Measurements from ENCODE around the gene AMOTL1. TPM values are rescaled to one million over a fixed set of nuclear protein-coding genes. Genes with fewer than 3 reads are reported as not detected.

AMOTL1 gene
- total RNA-seq, 2 donors from 2014 or later, result 45.0 to 60.0 TPM

DNA sequence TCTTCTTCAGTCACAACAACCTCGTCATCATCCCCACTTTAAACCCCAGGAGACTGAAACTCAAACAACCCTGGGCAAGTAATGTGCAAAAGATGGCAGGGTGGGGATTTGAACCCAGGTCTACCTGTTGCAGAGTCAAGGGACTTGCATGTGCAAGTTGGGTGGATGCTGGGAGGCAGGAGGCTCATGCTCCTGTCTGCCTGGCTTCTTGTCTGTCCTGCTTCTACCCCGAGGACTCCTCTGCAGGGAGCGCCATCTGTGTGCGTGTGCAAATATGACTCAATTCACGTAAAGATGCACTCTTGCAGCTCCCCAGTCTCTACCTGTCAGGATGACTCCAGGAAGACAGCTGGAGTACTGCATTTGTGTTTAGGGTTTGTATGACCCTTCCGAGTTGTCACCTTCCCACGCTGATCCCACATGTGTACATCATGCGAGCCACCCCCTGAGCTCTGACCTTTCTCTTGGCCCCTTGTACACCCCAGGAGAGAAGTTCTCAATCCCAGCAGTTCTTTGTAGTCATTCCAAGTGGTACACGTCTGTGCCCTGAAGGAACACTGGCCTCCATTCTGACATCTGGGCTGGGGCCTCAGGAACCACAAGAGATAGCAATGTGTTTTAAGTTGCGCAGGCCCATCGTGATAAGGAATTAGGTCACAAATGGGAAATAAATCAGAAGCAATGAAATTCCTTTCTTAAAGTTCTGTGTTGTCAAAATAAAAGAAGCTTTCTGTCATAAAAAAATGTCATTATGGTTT lies 109.5 kb downstream of the AMOTL1 start:
- no peak overlapping the region for H3K9ac ChIP-seq (ENCODE audit: extremely low read depth, low read length, poor library complexity, severe bottlenecking)
- H3K4me1 Mint-ChIP-seq, result peaks cover 4% of the 10 kb centered on the region
- no peak overlapping the region for H3K4me3 Mint-ChIP-seq
- H3K36me3 Mint-ChIP-seq (ENCODE audit: low read depth), result peaks cover 62% of the 10 kb centered on the region
- TF ChIP-seq, protein P1, sequence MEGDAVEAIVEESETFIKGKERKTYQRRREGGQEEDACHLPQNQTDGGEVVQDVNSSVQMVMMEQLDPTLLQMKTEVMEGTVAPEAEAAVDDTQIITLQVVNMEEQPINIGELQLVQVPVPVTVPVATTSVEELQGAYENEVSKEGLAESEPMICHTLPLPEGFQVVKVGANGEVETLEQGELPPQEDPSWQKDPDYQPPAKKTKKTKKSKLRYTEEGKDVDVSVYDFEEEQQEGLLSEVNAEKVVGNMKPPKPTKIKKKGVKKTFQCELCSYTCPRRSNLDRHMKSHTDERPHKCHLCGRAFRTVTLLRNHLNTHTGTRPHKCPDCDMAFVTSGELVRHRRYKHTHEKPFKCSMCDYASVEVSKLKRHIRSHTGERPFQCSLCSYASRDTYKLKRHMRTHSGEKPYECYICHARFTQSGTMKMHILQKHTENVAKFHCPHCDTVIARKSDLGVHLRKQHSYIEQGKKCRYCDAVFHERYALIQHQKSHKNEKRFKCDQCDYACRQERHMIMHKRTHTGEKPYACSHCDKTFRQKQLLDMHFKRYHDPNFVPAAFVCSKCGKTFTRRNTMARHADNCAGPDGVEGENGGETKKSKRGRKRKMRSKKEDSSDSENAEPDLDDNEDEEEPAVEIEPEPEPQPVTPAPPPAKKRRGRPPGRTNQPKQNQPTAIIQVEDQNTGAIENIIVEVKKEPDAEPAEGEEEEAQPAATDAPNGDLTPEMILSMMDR (conservative IDR thresholded peaks at IDR 0.05), result no peak
- no peaks in the 10 kb centered on the region for H3K9me3 ChIP-seq (ENCODE audit: control insufficient read depth, low read length)
- no peaks in the 10 kb centered on the region for H3K9me3 Mint-ChIP-seq
- H3K36me3 ChIP-seq (ENCODE audit: control insufficient read depth, insufficient read depth, low read length), result peaks cover 96% of the 10 kb centered on the region
- no peaks in the 10 kb centered on the region for H3K27me3 ChIP-seq (ENCODE audit: control insufficient read depth, insufficient read depth, low read length, poor library complexity, severe bottlenecking)
- H3K27ac Mint-ChIP-seq, result peak overlapping the region; percentile 40
- DNase-seq, result peak; percentile 30
- H3K4me1 ChIP-seq (ENCODE audit: control insufficient read depth, insufficient read depth, low read length), result no peaks in the 10 kb centered on the region
- no peaks in the 10 kb centered on the region for H3K27me3 Mint-ChIP-seq (ENCODE audit: insufficient read depth)
- no peak overlapping the region for H3K27ac ChIP-seq (ENCODE audit: low read depth, low read length)
- H3K4me3 ChIP-seq (ENCODE audit: low read length), result no peak overlapping the region
- WGBS, 2 experiments (ENCODE audit: insufficient coverage in 1 of 2, insufficient read length in 1 of 2), result 92 to 96% methylated on average over 10 to 11 of the region's 11 CpGs

DNA sequence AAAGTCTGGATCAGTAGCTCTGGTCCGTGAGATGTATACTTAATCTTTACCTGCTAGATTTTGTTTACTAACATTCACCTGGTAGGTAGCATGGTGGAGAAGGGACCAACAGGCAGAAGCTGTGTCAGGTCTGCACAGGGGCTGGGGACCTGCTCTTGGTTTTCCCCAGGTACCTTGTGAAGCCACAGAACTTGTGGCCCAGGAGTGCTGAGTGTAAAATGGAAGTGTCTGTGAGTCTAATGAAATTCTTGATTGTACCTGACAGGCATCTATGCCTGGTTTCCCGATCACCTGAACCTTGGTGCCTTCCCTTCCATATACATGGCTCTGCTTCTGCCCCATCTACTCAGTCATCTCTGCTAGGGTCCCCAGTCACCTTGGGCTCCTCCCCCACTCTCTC lies 110.8 kb downstream of the AMOTL1 start:
- peaks cover 62% of the 10 kb centered on the region for H3K36me3 Mint-ChIP-seq (ENCODE audit: low read depth)
- Histone ChIP-seq H3K36me3 (ENCODE audit: control insufficient read depth, insufficient read depth, low read length) (peaks cover 95% of the 10 kb centered on the region), H3K4me3 (ENCODE audit: low read length) (no peak overlapping the region), H3K9ac (ENCODE audit: extremely low read depth, low read length, poor library complexity, severe bottlenecking) (no peak overlapping the region), H3K27me3 (ENCODE audit: control insufficient read depth, insufficient read depth, low read length, poor library complexity, severe bottlenecking) (no peaks in the 10 kb centered on the region), H3K9me3 (ENCODE audit: control insufficient read depth, low read length) (no peaks in the 10 kb centered on the region), H3K4me1 (ENCODE audit: control insufficient read depth, insufficient read depth, low read length) (no peaks in the 10 kb centered on the region), H3K27ac (ENCODE audit: low read depth, low read length) (no peak overlapping the region)
- DNase-seq, result no peak
- H3K27me3 Mint-ChIP-seq (ENCODE audit: insufficient read depth), result no peaks in the 10 kb centered on the region
- H3K9me3 Mint-ChIP-seq, result no peaks in the 10 kb centered on the region
- TF ChIP-seq, protein P1 (conservative IDR thresholded peaks at IDR 0.05), result no peak
- H3K4me3 Mint-ChIP-seq, result no peak overlapping the region
- no peak overlapping the region for H3K27ac Mint-ChIP-seq
- 96 to 100% methylated on average over 1 to 2 of the region's 2 CpGs for WGBS, 2 experiments (ENCODE audit: insufficient coverage in 1 of 2, insufficient read length in 1 of 2)
- H3K4me1 Mint-ChIP-seq, result no peaks in the 10 kb centered on the region

DNA sequence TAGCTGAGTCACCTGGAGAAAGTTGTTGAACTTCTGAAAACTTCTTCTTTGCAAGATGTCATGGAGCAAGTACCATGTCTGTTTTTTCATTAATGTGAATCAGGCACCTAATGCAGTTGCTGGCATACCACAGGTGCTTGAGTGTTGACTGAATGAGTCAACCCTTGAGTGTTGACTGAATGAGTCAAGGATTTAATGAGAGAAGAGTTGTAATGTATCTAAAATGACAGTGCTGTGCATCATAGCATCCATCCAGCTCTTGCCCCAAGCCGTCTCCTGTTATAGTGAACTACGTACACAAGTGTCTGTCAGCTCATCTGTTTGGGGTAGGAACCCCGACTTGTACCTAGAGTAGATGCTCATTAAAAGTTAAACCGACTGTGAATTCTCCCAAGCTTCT lies 112.1 kb downstream of the AMOTL1 start:
- Histone ChIP-seq H3K9ac (ENCODE audit: extremely low read depth, low read length, poor library complexity, severe bottlenecking) (no peak overlapping the region), H3K4me3 (ENCODE audit: low read length) (no peak overlapping the region), H3K27ac (ENCODE audit: low read depth, low read length) (no peak overlapping the region), H3K9me3 (ENCODE audit: control insufficient read depth, low read length) (no peaks in the 10 kb centered on the region), H3K27me3 (ENCODE audit: control insufficient read depth, insufficient read depth, low read length, poor library complexity, severe bottlenecking) (no peaks in the 10 kb centered on the region), H3K36me3 (ENCODE audit: control insufficient read depth, insufficient read depth, low read length) (peaks cover 95% of the 10 kb centered on the region), H3K4me1 (ENCODE audit: control insufficient read depth, insufficient read depth, low read length) (no peaks in the 10 kb centered on the region)
- no peak for DNase-seq
- H3K27ac Mint-ChIP-seq, result no peak overlapping the region
- H3K36me3 Mint-ChIP-seq (ENCODE audit: low read depth), result peaks cover 67% of the 10 kb centered on the region
- TF ChIP-seq, protein P1 (conservative IDR thresholded peaks at IDR 0.05), result no peak
- no peak overlapping the region for H3K4me3 Mint-ChIP-seq
- no peaks in the 10 kb centered on the region for H3K9me3 Mint-ChIP-seq
- no peaks in the 10 kb centered on the region for H3K27me3 Mint-ChIP-seq (ENCODE audit: insufficient read depth)
- 95 to 97% methylated on average over 4 of the region's 4 CpGs for WGBS, 2 experiments (ENCODE audit: insufficient coverage in 1 of 2, insufficient read length in 1 of 2)
- no peaks in the 10 kb centered on the region for H3K4me1 Mint-ChIP-seq
